HEK293T (cell line): ENCODE measurements around the gene EIPR1.

Experiments
- CTCF ChIA-PET: fragments of 350-600 bp; formaldehyde crosslinking; extraction: SDS; loops from one replicate; lab custom pipeline; 2021; ENCODE audit warnings: antibody characterized with exemption, inconsistent platforms; lab: Yijun Ruan, JAX
- POLR2A ChIA-PET: fragments of 350-600 bp; formaldehyde crosslinking; extraction: SDS; loops from one replicate; lab custom pipeline; 2020; ENCODE audit warnings: antibody characterized with exemption, inconsistent platforms; lab: Yijun Ruan, JAX
- DNase-seq: peaks from one replicate; pipeline ENCODE4 v3.0.0; 2012; ENCODE audit warnings: mixed read lengths; ENCODE audit errors: extremely low spot score
- ARNT ChIP-seq: fragments of 450-650 bp; IDR thresholded peaks from 2 replicates; pipeline ENCODE4 v1.6.1; 2017; ENCODE audit warnings: mild to moderate bottlenecking
- BHLHE40 ChIP-seq: fragments of 450-650 bp; IDR thresholded peaks from 2 replicates; pipeline ENCODE4 v1.6.1; 2016; ENCODE audit warnings: mild to moderate bottlenecking, moderate library complexity, borderline replicate concordance
- CTBP1 ChIP-seq: fragments of 450-650 bp; IDR thresholded peaks from 2 replicates; pipeline ENCODE4 v1.6.1; 2016; ENCODE audit warnings: borderline replicate concordance
- ELF4 ChIP-seq: fragments of 450-650 bp; IDR thresholded peaks from 2 replicates; pipeline ENCODE4 v1.6.1; 2017; ENCODE audit warnings: antibody characterized with exemption
- FOXA1 ChIP-seq: fragments of 450-650 bp; IDR thresholded peaks from 2 replicates; pipeline ENCODE4 v1.6.1; 2016; ENCODE audit warnings: mild to moderate bottlenecking
- FOXK2 ChIP-seq: fragments of 450-650 bp; IDR thresholded peaks from 2 replicates; pipeline ENCODE4 v1.6.1; 2016; ENCODE audit warnings: mild to moderate bottlenecking
- FOXM1 ChIP-seq: fragments of 450-650 bp; IDR thresholded peaks from 2 replicates; pipeline ENCODE4 v1.6.1; 2017; ENCODE audit warnings: mild to moderate bottlenecking, borderline replicate concordance
- HDGF ChIP-seq: fragments of 450-650 bp; IDR thresholded peaks from 2 replicates; pipeline ENCODE4 v1.6.1; 2017; ENCODE audit warnings: antibody characterized with exemption, borderline replicate concordance
- L3MBTL2 ChIP-seq: fragments of 450-650 bp; conservative IDR thresholded peaks from 2 replicates; pipeline ENCODE4 v1.6.1; 2016; ENCODE audit warnings: mild to moderate bottlenecking
- LEF1 ChIP-seq: fragments of 450-650 bp; IDR thresholded peaks from 2 replicates; pipeline ENCODE4 v1.6.1; 2017; ENCODE audit warnings: mild to moderate bottlenecking, borderline replicate concordance
- NFRKB ChIP-seq: fragments of 450-650 bp; IDR thresholded peaks from 2 replicates; pipeline ENCODE4 v1.6.1; 2016; ENCODE audit warnings: mild to moderate bottlenecking, moderate library complexity
- SP1 ChIP-seq: fragments of 450-650 bp; IDR thresholded peaks from 2 replicates; pipeline ENCODE4 v1.6.1; 2017
- SUZ12 ChIP-seq: fragments of 450-650 bp; IDR thresholded peaks from 2 replicates; pipeline ENCODE4 v1.6.1; 2016; ENCODE audit warnings: mild to moderate bottlenecking
- TARDBP ChIP-seq: fragments of 450-650 bp; IDR thresholded peaks from 2 replicates; pipeline ENCODE4 v1.6.1; 2016
- ZNF384 ChIP-seq: fragments of 450-650 bp; IDR thresholded peaks from 2 replicates; pipeline ENCODE4 v1.6.1; 2016
- TF ChIP-seq, protein P1 (sequence below): fragments of 450-650 bp; IDR thresholded peaks from 2 replicates; pipeline ENCODE4 v1.6.1; 2016

Gene EIPR1

DNA sequence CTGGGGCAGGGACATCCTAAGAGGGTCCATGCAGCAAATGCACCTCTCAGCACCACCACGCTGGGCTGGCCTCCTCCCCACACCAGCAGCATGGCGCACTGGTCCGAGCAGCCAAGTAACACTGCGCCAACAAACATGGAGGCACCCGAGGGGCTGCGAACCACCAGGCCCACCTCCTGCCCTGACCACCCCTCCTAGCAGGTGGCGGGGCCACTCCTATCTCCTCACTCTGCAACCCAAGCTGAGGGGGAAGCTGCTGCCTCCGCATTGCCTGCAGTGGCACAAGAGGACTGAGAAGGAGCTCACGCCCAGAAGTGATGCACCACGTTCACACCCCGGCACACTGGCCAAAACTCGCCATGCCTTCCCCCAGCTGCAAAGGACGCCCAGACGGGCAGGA lies 94.4 kb downstream of the EIPR1 start:
- CTCF ChIA-PET = no interaction called here
- POLR2A ChIA-PET = no interaction called here
- TF ChIP-seq BHLHE40 (no peak), ARNT (no peak), HDGF (no peak), ELF4 (no peak), L3MBTL2 (no peak), SUZ12 (no peak), FOXM1 (no peak), CTBP1 (no peak), TARDBP (no peak), SP1 (no peak), NFRKB (no peak), LEF1 (no peak), ZNF384 (no peak), FOXK2 (no peak), FOXA1 (no peak)
- TF ChIP-seq, protein P1, sequence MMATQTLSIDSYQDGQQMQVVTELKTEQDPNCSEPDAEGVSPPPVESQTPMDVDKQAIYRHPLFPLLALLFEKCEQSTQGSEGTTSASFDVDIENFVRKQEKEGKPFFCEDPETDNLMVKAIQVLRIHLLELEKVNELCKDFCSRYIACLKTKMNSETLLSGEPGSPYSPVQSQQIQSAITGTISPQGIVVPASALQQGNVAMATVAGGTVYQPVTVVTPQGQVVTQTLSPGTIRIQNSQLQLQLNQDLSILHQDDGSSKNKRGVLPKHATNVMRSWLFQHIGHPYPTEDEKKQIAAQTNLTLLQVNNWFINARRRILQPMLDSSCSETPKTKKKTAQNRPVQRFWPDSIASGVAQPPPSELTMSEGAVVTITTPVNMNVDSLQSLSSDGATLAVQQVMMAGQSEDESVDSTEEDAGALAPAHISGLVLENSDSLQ = no peak
- no peak for DNase-seq

DNA sequence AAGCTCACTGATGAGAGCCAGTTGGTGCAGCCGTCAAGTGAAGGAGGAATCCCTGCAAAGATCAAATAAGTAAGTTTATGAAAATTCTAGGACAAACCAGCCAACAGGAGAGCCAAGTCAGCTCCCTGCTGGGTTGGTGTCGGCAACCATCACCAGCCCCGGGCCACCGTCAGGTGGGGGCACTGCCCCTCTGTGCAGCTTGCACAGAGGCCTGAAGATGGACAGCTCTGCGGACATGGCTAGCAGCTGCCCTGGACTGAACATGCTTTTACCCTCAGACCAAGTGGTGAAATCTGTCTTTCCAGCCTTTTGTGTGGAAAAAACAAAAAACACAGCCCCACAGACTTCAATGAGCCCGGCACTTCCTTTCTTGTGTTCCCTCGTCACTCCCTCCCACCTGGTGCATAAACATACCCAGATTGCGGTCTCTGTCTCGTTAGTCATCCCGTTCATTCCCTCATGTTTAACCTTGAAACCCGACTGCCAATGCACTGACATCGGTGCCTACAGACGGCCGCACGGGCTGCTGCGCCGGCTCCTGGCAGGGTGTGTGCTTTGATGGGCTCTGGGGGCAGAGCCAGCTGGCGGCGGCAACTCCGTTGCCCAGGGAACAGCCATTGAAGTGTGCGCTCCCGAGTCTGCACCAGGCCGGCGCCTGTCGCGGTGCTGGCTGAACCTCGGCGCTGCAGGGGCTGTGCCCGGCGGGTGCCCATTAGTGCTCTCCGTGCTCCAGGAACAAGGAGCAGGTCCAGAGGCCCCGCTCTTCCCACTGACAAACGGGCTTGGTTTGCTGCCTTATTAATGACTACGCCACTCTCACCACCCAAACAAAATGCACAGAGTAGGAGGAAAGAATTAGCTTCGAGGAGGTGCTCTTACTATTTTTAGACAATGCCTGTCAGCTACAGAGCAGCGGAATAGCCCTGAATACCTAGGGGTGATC lies 95.3 kb downstream of the EIPR1 start:
- no peak for DNase-seq

DNA sequence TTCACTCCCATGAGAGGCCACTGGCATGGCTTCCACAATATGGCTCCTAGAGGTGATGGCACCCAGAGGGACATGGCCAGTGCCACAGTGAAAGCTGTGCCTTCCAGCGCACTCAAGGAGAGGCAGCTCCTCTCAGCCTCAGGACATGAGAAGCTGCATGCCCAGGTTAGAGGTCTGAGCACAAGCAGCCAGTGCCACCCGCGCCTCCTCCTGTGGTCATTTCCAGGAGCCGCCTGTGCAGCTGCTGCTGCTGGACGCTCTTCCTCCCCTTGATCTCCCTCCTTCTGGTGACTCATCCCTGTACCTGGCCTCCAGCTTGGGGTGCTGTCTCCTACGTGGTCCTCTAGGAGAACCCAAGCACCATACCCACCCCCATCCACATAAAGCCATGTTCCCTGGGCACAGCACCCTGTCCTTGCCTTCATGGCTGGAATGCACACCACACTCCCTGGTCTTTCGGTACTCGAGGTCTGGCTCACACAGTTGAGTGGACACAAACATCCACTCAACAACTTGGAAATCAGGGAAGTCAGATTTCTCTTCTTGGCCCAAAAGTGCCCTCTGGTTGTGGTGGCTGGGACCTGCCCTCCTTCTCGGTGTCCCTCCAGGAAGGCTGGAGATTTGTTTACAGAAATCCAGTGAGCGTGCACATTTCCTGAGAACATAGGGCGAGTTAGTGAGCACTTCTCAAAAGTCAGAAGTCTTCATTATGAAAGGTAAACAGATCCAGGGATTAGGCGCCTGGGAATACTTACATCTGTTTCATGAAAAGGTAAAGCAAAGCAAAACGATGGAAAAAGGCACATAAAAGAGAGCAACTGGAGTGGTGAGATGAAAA lies 96.7 kb downstream of the EIPR1 start:
- no peak for TF ChIP-seq FOXK2
- TF ChIP-seq CTBP1 = no peak
- DNase-seq = no peak
- ChIA-PET CTCF (no interaction called here), POLR2A (no interaction called here)

More for the DNA sequence above, 95.3 kb downstream of the EIPR1 start:
- ChIA-PET CTCF (no interaction called here), POLR2A (no interaction called here)
- no peak for TF ChIP-seq HDGF

DNA sequence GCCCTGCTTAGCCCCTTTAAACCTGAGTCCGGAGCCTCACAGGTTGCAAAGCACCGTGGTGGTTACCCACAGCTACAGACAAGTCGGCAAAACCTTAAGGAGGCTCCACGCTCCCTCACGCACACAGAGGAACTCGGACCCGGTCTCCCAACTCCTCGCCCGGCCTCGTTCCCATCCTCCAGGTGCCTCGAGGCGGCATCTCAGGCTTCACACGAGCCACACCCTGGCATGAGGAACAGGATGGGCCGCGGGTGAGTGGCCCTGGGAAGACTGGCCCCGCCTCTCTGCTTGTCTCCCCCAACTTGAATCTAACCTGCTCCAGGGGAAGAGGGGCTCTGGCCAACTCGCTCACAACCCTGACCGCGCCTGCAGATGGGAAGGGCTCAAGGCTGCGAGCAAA lies 97.4 kb downstream of the EIPR1 start:
- no peak for TF ChIP-seq BHLHE40
- TF ChIP-seq FOXA1 = no peak
- no peak for TF ChIP-seq TARDBP
- TF ChIP-seq SP1 = no peak
- no peak for TF ChIP-seq ELF4
- TF ChIP-seq, protein P1 = no peak
- no peak for TF ChIP-seq FOXK2
- POLR2A ChIA-PET = no interaction called here

DNA sequence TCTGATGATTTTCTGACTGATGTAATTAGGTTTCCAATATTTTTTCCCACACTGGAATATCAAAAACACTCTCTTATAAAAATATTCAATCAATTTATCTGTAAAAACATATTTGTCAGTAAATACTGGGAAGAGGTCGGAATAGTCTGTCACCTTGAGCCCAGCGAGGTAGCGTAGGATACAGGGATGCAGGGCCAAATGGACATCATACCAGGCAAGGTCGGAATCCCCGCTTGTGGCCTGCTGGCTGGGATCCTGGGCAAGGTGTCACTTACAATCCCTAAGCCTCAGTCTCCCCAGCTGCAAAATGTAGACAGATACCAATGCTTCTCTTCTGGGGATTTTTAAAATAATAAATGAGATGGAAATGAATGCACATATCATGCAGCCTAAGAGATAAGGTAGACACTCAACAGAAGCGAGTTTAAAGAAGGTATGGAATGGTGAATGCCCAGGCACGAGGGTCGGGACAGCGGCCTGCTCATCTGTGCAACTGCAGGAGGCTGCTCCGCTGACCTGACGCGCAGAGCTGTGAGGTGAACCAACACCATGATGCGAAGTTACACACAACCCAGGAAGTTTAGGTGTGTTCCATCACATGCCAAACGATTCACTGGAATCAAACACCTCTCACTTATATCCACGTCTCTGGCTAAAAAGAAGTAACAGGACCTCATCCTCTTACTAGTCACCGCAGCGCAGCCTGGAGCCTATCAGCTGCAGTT lies 98.2 kb downstream of the EIPR1 start:
- ChIA-PET CTCF (no interaction called here), POLR2A (no interaction called here)
- no peak for DNase-seq
- no peak for TF ChIP-seq HDGF
- TF ChIP-seq CTBP1 = no peak
- no peak for TF ChIP-seq SP1
- no peak for TF ChIP-seq BHLHE40
- no peak for TF ChIP-seq ZNF384
- no peak for TF ChIP-seq LEF1
- TF ChIP-seq FOXA1 = no peak
- no peak for TF ChIP-seq L3MBTL2
- no peak for TF ChIP-seq NFRKB
- no peak for TF ChIP-seq SUZ12
- TF ChIP-seq ELF4 = no peak

More for the DNA sequence above, 97.4 kb downstream of the EIPR1 start:
- CTCF ChIA-PET = no interaction called here
- no peak for DNase-seq

DNA sequence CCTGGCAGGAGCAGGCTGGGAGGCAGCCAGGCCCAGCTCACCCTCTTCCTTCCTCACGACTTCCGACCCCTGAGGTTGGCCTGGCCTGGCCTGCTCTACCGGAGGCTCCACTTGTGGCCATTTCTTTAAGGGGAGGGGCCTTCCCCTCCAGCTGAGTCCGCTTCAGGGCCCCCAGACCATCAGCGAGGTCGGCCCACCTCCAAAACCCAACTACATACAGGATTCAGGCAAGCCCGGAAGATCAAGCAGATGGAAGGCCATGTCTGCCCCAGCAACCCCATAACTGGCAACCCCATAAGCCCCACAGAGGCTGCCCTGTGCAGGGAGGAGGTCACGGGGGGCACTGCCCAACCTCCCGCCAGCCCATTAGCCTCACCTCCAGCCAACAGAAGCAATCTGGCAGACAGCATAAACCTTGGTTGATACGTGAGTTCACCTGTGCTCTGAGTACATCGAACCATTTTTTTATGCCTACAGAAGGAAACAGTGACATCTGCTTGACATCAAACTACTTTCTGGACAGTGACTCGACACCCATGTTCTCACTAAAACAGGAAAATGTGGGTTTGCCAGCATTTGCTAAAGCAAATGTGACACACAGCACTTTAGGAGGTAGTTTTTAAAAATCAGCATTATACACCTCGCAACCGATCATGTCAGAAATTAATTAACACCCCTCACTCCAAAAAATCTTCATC lies 98.9 kb downstream of the EIPR1 start:
- ChIA-PET POLR2A (interaction anchor here (1.1 kb wide), 1 partner anchor 11 kb away, joined by 3 read pairs; no protein-coding TSS in a partner anchor), CTCF (no interaction called here)
- DNase-seq = no peak
- TF ChIP-seq ARNT (no peak), CTBP1 (no peak), SP1 (no peak), SUZ12 (no peak), ELF4 (no peak), NFRKB (no peak), L3MBTL2 (no peak), LEF1 (no peak), FOXM1 (no peak), FOXK2 (no peak), HDGF (no peak), BHLHE40 (no peak)
